Measurements from ENCODE around the gene UBE2G2. TPM values are rescaled to one million over a fixed set of nuclear protein-coding genes. Genes with fewer than 3 reads are reported as not detected.

Gene UBE2G2
- total and polyA plus RNA-seq, 5 donors, result 39.6 to 69.8 (median 61.6) TPM

DNA sequence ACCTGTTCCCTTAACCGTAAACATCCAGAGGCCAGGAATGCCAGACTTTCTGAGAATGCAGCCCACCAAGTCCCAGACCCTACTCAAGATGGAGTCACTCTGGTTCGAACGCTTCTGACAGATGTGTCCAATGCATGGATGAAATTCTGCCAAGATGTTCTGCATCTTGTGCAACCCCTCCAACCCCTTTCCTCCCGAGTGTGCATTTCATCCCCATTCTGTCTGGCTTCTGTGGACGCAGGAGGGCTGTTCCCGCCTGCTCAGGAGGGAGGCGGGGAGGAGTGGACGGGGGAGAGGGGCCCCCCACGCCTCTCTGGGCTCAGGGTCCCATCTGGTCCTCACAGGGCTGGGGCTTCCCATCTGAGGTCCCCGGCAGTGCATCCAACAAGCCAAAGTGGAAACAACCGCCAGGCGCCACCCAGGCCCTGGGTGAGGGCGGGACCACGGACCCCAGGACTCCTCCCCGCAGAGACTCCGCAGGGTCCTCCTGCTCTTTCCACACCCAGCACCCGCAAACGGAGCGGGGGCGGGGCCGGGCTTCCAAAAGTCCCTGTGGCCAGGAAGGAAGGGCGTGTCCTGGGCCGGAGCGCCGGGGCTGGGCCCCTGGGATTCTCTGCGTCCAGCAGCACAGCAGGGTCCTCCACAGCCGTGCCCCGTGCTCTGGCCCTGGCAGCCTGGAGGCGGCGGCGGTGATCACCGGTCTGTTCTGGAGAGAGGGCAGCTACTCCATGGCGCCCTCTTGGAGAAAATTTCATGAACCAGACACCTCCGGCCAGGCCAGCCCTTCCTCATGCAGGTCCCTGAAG is 44.0 kb upstream of the UBE2G2 start:
- DNase-seq (peak; percentile 85 to 93 (median 92)), ATAC-seq (peak; percentile 79 to 87)
- H3K4me3 ChIP-seq (ENCODE audit: low read length), result peak overlapping the region; percentile 29
- intact Hi-C loops (cut with DNase I), result no loop called here
- WGBS, result 6% methylated on average over 34 of the region's 34 CpGs
- H3K4me1 ChIP-seq (ENCODE audit: control insufficient read depth, insufficient read depth, low read length), result peaks cover 7% of the 10 kb centered on the region
- no peak overlapping the region for H3K27ac ChIP-seq (ENCODE audit: low read length)
- H3K27me3 ChIP-seq (ENCODE audit: control insufficient read depth, insufficient read depth), result no peaks in the 10 kb centered on the region
- H3K9me3 ChIP-seq (ENCODE audit: control insufficient read depth, low read length), result no peaks in the 10 kb centered on the region

DNA sequence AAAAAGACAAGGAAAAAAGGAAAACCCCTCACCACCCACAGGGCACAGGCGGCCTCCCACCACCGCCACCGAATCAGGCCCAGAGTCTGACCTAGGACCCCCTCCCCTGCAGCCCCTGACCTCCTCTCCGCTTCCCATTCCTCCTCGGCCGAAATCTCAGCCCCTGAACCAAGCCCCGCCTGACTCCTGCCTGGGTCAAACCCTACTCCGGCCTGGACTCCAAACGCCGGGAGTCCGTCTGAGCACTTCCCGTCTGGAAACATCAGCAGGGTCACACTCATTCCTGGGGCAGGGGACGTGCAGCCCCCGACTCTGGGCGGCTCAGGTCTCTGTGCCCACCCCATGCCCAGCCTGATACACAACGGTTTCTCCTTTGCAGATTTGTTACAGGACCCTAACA is 42.6 kb upstream of the UBE2G2 start:
- 52% methylated on average over 16 of the region's 16 CpGs for WGBS
- no peaks in the 10 kb centered on the region for H3K27me3 ChIP-seq (ENCODE audit: control insufficient read depth, insufficient read depth)
- intact Hi-C loops (cut with DNase I), result no loop called here
- peaks cover 7% of the 10 kb centered on the region for H3K4me1 ChIP-seq (ENCODE audit: control insufficient read depth, insufficient read depth, low read length)
- H3K4me3 ChIP-seq (ENCODE audit: low read length), result no peak overlapping the region
- H3K9me3 ChIP-seq (ENCODE audit: control insufficient read depth, low read length), result no peaks in the 10 kb centered on the region
- DNase-seq, result no peak
- ATAC-seq, result no peak
- H3K27ac ChIP-seq (ENCODE audit: low read length), result no peak overlapping the region

GRCh38 chr21:44842721-44843445 is 41.3 kb upstream of the UBE2G2 start:
- H3K4me1 ChIP-seq (ENCODE audit: control insufficient read depth, insufficient read depth, low read length), result peaks cover 7% of the 10 kb centered on the region
- 80% methylated on average over 23 of the region's 23 CpGs for WGBS
- intact Hi-C loops (cut with DNase I), result no loop called here

GRCh38 chr21:44842087-44842486 is 40.5 kb upstream of the UBE2G2 start:
- H3K4me1 ChIP-seq (ENCODE audit: control insufficient read depth, insufficient read depth, low read length), result peaks cover 7% of the 10 kb centered on the region
- no peaks in the 10 kb centered on the region for H3K9me3 ChIP-seq (ENCODE audit: control insufficient read depth, low read length)
- no peak for ATAC-seq
- DNase-seq, result no peak
- H3K27ac ChIP-seq (ENCODE audit: low read length), result no peak overlapping the region
- H3K27me3 ChIP-seq (ENCODE audit: control insufficient read depth, insufficient read depth), result no peaks in the 10 kb centered on the region
- intact Hi-C loops (cut with DNase I), result no loop called here
- H3K4me3 ChIP-seq (ENCODE audit: low read length), result no peak overlapping the region
- WGBS, result 82% methylated on average over 10 of the region's 10 CpGs

More at GRCh38 chr21:44842721-44843445, 41.3 kb upstream of the UBE2G2 start:
- DNase-seq (no peak), ATAC-seq (no peak)
- no peak overlapping the region for H3K4me3 ChIP-seq (ENCODE audit: low read length)
- H3K9me3 ChIP-seq (ENCODE audit: control insufficient read depth, low read length), result no peaks in the 10 kb centered on the region
- H3K27ac ChIP-seq (ENCODE audit: low read length), result no peak overlapping the region
- no peaks in the 10 kb centered on the region for H3K27me3 ChIP-seq (ENCODE audit: control insufficient read depth, insufficient read depth)

DNA sequence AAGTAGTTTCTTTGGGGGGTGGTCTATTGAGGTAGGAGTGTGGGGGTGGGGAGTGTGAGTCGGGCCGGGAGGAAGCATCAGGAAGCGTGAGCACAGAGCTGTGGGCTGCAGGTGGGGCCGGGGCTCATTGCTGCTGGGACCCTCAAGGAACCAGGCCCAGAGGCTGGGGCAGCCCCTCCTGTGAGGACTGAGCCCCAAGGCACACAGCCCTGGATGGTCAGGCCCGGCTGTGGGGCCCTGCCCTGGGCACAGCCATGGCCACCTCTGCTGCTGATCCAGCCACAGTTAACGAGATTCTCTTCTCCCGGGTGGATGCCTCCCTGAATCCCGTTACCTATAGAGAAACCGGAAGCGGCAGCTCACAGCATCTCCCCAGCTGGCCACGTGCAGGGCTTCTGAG is 39.2 kb upstream of the UBE2G2 start:
- ATAC-seq, result no peak
- 77% methylated on average over 11 of the region's 11 CpGs for WGBS

GRCh38 chr21:44838951-44839350 is 37.3 kb upstream of the UBE2G2 start:
- H3K9me3 ChIP-seq (ENCODE audit: control insufficient read depth, low read length), result no peaks in the 10 kb centered on the region
- no peak for ATAC-seq
- 85% methylated on average over 9 of the region's 9 CpGs for WGBS
- H3K4me3 ChIP-seq (ENCODE audit: low read length), result no peak overlapping the region
- intact Hi-C loops (cut with DNase I), result no loop called here
- no peaks in the 10 kb centered on the region for H3K27me3 ChIP-seq (ENCODE audit: control insufficient read depth, insufficient read depth)
- H3K4me1 ChIP-seq (ENCODE audit: control insufficient read depth, insufficient read depth, low read length), result no peaks in the 10 kb centered on the region
- no peak for DNase-seq
- no peak overlapping the region for H3K27ac ChIP-seq (ENCODE audit: low read length)

More for the DNA sequence above, 39.2 kb upstream of the UBE2G2 start:
- Histone ChIP-seq H3K4me1 (ENCODE audit: control insufficient read depth, insufficient read depth, low read length) (no peaks in the 10 kb centered on the region), H3K27ac (ENCODE audit: low read length) (no peak overlapping the region), H3K27me3 (ENCODE audit: control insufficient read depth, insufficient read depth) (no peaks in the 10 kb centered on the region), H3K9me3 (ENCODE audit: control insufficient read depth, low read length) (no peaks in the 10 kb centered on the region), H3K4me3 (ENCODE audit: low read length) (no peak overlapping the region)
- DNase-seq, result no peak
- intact Hi-C loops (cut with DNase I), result no loop called here

- DNase-seq, result no peak
- WGBS, result 85% methylated on average over 30 of the region's 30 CpGs
- no peak overlapping the region for H3K4me3 ChIP-seq (ENCODE audit: low read length)
- intact Hi-C loops (cut with DNase I), result no loop called here
- no peaks in the 10 kb centered on the region for H3K9me3 ChIP-seq (ENCODE audit: control insufficient read depth, low read length)
- H3K27me3 ChIP-seq (ENCODE audit: control insufficient read depth, insufficient read depth), result no peaks in the 10 kb centered on the region
- H3K27ac ChIP-seq (ENCODE audit: low read length), result no peak overlapping the region
- no peaks in the 10 kb centered on the region for H3K4me1 ChIP-seq (ENCODE audit: control insufficient read depth, insufficient read depth, low read length)
- ATAC-seq, result peak; percentile 5 to 6
Observed at GRCh38 chr21:44838039-44838895, 36.6 kb upstream of the UBE2G2 start.

- 93% methylated on average over 13 of the region's 13 CpGs for WGBS
Observed at GRCh38 chr21:44837537-44837936, 35.9 kb upstream of the UBE2G2 start.

GRCh38 chr21:44836666-44837471 is 35.2 kb upstream of the UBE2G2 start:
- DNase-seq (no peak), ATAC-seq (peak; percentile 54 to 67)
- H3K4me3 ChIP-seq (ENCODE audit: low read length), result no peak overlapping the region
- 66% methylated on average over 37 of the region's 37 CpGs for WGBS
- intact Hi-C loops (cut with DNase I), result no loop called here
- no peaks in the 10 kb centered on the region for H3K4me1 ChIP-seq (ENCODE audit: control insufficient read depth, insufficient read depth, low read length)
- no peaks in the 10 kb centered on the region for H3K9me3 ChIP-seq (ENCODE audit: control insufficient read depth, low read length)
- no peak overlapping the region for H3K27ac ChIP-seq (ENCODE audit: low read length)
- H3K27me3 ChIP-seq (ENCODE audit: control insufficient read depth, insufficient read depth), result no peaks in the 10 kb centered on the region

More at GRCh38 chr21:44837537-44837936, 35.9 kb upstream of the UBE2G2 start:
- DNase-seq, result no peak
- ATAC-seq, result peak in 1 of 2 donors; percentile 4
- H3K27ac ChIP-seq (ENCODE audit: low read length), result no peak overlapping the region
- H3K9me3 ChIP-seq (ENCODE audit: control insufficient read depth, low read length), result no peaks in the 10 kb centered on the region
- no peak overlapping the region for H3K4me3 ChIP-seq (ENCODE audit: low read length)
- intact Hi-C loops (cut with DNase I), result no loop called here
- no peaks in the 10 kb centered on the region for H3K4me1 ChIP-seq (ENCODE audit: control insufficient read depth, insufficient read depth, low read length)
- H3K27me3 ChIP-seq (ENCODE audit: control insufficient read depth, insufficient read depth), result no peaks in the 10 kb centered on the region

- intact Hi-C loops (cut with DNase I), result no loop called here
- Histone ChIP-seq H3K27me3 (ENCODE audit: control insufficient read depth, insufficient read depth) (no peaks in the 10 kb centered on the region), H3K4me3 (ENCODE audit: low read length) (no peak overlapping the region), H3K4me1 (ENCODE audit: control insufficient read depth, insufficient read depth, low read length) (no peaks in the 10 kb centered on the region), H3K9me3 (ENCODE audit: control insufficient read depth, low read length) (no peaks in the 10 kb centered on the region), H3K27ac (ENCODE audit: low read length) (no peak overlapping the region)
- DNase-seq (no peak), ATAC-seq (no peak)
- WGBS, result 35% methylated on average over 3 of the region's 3 CpGs
Observed at GRCh38 chr21:44836349-44836665, 34.7 kb upstream of the UBE2G2 start.

Measured in right cardiac atrium (tissue), 5 donors.